GM19397 (cell line): ENCODE results near the gene OR10R2.

Experiments used
- ATAC-seq: cut with Tn5 transposase; IDR thresholded peaks from one replicate; pipeline ENCODE4 v1.9.1; 2021; ENCODE audit warnings: mild to moderate bottlenecking, moderate library complexity; ENCODE audit not compliant: unreplicated experiment

OR10R2 gene

DNA sequence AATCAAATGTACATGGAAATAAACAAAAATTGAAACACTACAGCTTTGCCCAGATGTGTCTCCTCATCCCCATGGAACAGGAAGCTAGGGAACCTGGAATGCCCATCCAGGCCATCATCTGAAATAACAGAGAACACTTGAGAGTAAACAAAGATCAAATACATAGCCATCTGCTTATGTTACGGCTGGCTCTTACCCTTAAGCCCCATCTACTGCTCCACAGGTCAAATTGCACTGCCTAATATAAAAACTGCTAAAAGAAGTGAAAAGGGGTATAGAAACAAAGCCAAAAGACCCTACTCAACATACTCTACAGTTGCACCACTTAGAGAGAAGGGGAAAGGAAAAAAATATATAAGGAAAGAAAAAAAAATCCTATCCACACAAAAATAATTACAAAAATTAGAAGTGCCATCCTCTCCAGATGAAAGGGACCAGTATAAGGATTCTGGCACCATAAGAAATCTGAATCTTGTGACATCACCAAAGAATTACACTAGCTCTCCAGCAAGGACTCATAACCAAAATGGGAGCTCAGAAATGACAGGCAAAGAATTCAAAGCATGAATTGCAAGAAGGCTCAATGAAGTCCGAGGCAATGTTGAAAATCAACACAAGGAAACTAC is 55.3 kb downstream of the OR10R2 start:
- no peak for ATAC-seq
